IMR-90 (cell line): Measurements from ENCODE around the gene PPP4C. TPM values are rescaled to one million over a fixed set of nuclear protein-coding genes. Genes with fewer than 3 reads are reported as not detected.

ENCODE experiments used
- ATAC-seq: fragments of 200-7000 bp; cut with Tn5 transposase; 2 replicates; pipeline ENCODE4 v1.9.1; 2020; ENCODE audit warnings: low read depth, mild to moderate bottlenecking, moderate library complexity
- BruUV-seq: library from RNA; stranded (reverse); fragments of 400-500 nt; replicated peaks from 2 replicates; lab custom pipeline; 2021; lab: Mats Ljungman, UMichigan
- CTCF ChIA-PET: fragments of 300-600 bp; formaldehyde crosslinking; extraction: SDS; loops from one replicate; lab custom pipeline; 2021; ENCODE audit warnings: antibody characterized with exemption; lab: Yijun Ruan, JAX
- POLR2A ChIA-PET: fragments of 300-600 bp; sonication (Branson Sonifier 250); formaldehyde crosslinking; loops from one replicate; lab custom pipeline; 2022; ENCODE audit warnings: antibody characterized with exemption; ENCODE audit not compliant: unreplicated experiment; lab: Charles Lee
- DNase-seq: peaks from one replicate; pipeline ENCODE4 v3.0.0; 2013
- H2AFZ ChIP-seq: replicated peaks from 2 replicates; pipeline ENCODE3; 2013; ENCODE audit warnings: low read length, mild to moderate bottlenecking; ENCODE audit not compliant: poor library complexity
- H2AK5ac ChIP-seq: 2 replicates; pipeline ENCODE4 v1.6.1; 2013; ENCODE audit warnings: low read depth, low read length, inconsistent platforms
- H2AK9ac ChIP-seq: replicated peaks from 2 replicates; pipeline ENCODE3; 2013; ENCODE audit warnings: mild to moderate bottlenecking, low read depth, low read length, moderate library complexity; ENCODE audit not compliant: poor library complexity
- H2BK120ac ChIP-seq: 2 replicates; pipeline ENCODE4 v1.6.1; 2013; ENCODE audit warnings: low read depth, low read length, inconsistent platforms
- H2BK15ac ChIP-seq: 3 replicates; pipeline ENCODE4 v1.6.1; 2013; ENCODE audit warnings: low read depth, low read length, inconsistent platforms
- H2BK20ac ChIP-seq: 2 replicates; pipeline ENCODE4 v1.6.1; 2013; ENCODE audit warnings: low read depth, mild to moderate bottlenecking, inconsistent platforms, low read length, moderate library complexity
- H2BK5ac ChIP-seq: 2 replicates; pipeline ENCODE4 v1.6.1; 2013; ENCODE audit warnings: mild to moderate bottlenecking, low read depth, low read length, inconsistent platforms; ENCODE audit not compliant: poor library complexity, severe bottlenecking
- H3K14ac ChIP-seq: replicated peaks from 2 replicates; pipeline ENCODE4 v1.6.1; 2013; ENCODE audit warnings: low read depth, low read length, inconsistent platforms
- H3K18ac ChIP-seq: 2 replicates; pipeline ENCODE4 v1.6.1; 2013; ENCODE audit warnings: low read depth, low read length, control low read depth
- H3K23ac ChIP-seq: 2 replicates; pipeline ENCODE4 v1.6.1; 2013; ENCODE audit warnings: low read depth, low read length, inconsistent platforms
- H3K27ac ChIP-seq: 2 replicates; pipeline ENCODE4 v1.5.1; 2013; ENCODE audit warnings: mild to moderate bottlenecking, control low read depth, low read length; ENCODE audit not compliant: insufficient read depth
- H3K27me3 ChIP-seq: 2 replicates; pipeline ENCODE4 v1.6.1; 2013; ENCODE audit warnings: low read length; ENCODE audit not compliant: control insufficient read depth, insufficient read depth
- H3K36me3 ChIP-seq: 2 replicates; pipeline ENCODE4 v1.6.1; 2013; ENCODE audit warnings: low read length, mixed read lengths; ENCODE audit not compliant: control insufficient read depth, insufficient read depth
- H3K4ac ChIP-seq: 2 replicates; pipeline ENCODE4 v1.6.1; 2013; ENCODE audit warnings: low read depth, low read length, inconsistent platforms
- H3K4me1 ChIP-seq: 2 replicates; pipeline ENCODE4 v1.6.1; 2013; ENCODE audit warnings: low read length, mixed read lengths; ENCODE audit not compliant: control insufficient read depth, insufficient read depth
- H3K4me2 ChIP-seq: 2 replicates; pipeline ENCODE4 v1.6.1; 2013; ENCODE audit warnings: low read depth, mild to moderate bottlenecking, control low read depth, low read length, moderate library complexity
- H3K4me3 ChIP-seq: 2 replicates; pipeline ENCODE4 v1.5.1; 2013; ENCODE audit warnings: low read depth, mild to moderate bottlenecking, control low read depth, low read length, moderate library complexity; ENCODE audit not compliant: insufficient read depth
- H3K56ac ChIP-seq: 2 replicates; pipeline ENCODE4 v1.6.1; 2013; ENCODE audit warnings: low read length, inconsistent platforms; ENCODE audit not compliant: insufficient read depth; ENCODE audit errors: extremely low read depth
- H3K79me1 ChIP-seq, 2 experiments: 2 replicates each; pipeline ENCODE4 v1.6.1; 2013; ENCODE audit warnings: low read length in 2 of 2, inconsistent platforms in 1 of 2, low read depth in 1 of 2
- H3K9ac ChIP-seq: 2 replicates; pipeline ENCODE4 v1.6.1; 2013; ENCODE audit warnings: low read depth, low read length, control low read depth
- H3K9me1 ChIP-seq: 2 replicates; pipeline ENCODE4 v1.6.1; 2013; ENCODE audit warnings: low read length, inconsistent platforms; ENCODE audit not compliant: insufficient read depth
- H3K9me3 ChIP-seq: 2 replicates; pipeline ENCODE4 v1.6.1; 2013; ENCODE audit warnings: low read length; ENCODE audit not compliant: control insufficient read depth, insufficient read depth
- H4K20me1 ChIP-seq: 2 replicates; pipeline ENCODE4 v1.6.1; 2013; ENCODE audit warnings: low read length, inconsistent platforms; ENCODE audit not compliant: insufficient read depth
- H4K5ac ChIP-seq: 2 replicates; pipeline ENCODE4 v1.6.1; 2013; ENCODE audit warnings: mild to moderate bottlenecking, low read depth, low read length, control low read depth
- H4K8ac ChIP-seq, 2 experiments: 2 replicates each; pipeline ENCODE4 v1.6.1; 2013; ENCODE audit warnings: low read depth in 2 of 2, low read length in 2 of 2, control low read depth in 1 of 2, inconsistent platforms in 1 of 2
- H4K91ac ChIP-seq: 2 replicates; pipeline ENCODE4 v1.6.1; 2013; ENCODE audit warnings: low read depth, low read length, inconsistent platforms; ENCODE audit not compliant: insufficient read depth
- BHLHE40 ChIP-seq: fragments of 150-350 bp; IDR thresholded peaks from 2 replicates; pipeline ENCODE4 v1.6.1; 2016; ENCODE audit warnings: mild to moderate bottlenecking, low read depth, low read length
- CEBPB ChIP-seq: IDR thresholded peaks from 2 replicates; pipeline ENCODE4 v1.6.1; 2012; ENCODE audit warnings: low read depth, low read length, improper control_type of control experiment
- CHD1 ChIP-seq: IDR thresholded peaks from 2 replicates; pipeline ENCODE4 v1.6.1; 2012; ENCODE audit warnings: low read depth, low read length, improper control_type of control experiment
- CTCF ChIP-seq: conservative IDR thresholded peaks from 2 replicates; pipeline ENCODE4 v1.5.1; 2012; ENCODE audit warnings: mild to moderate bottlenecking, low read depth, low read length, improper control_type of control experiment
- MAZ ChIP-seq: IDR thresholded peaks from 2 replicates; pipeline ENCODE4 v1.6.1; 2012; ENCODE audit warnings: low read depth, mild to moderate bottlenecking, low read length, improper control_type of control experiment, moderate library complexity, borderline replicate concordance
- MXI1 ChIP-seq: IDR thresholded peaks from 2 replicates; pipeline ENCODE4 v1.6.1; 2012; ENCODE audit warnings: low read depth, mild to moderate bottlenecking, low read length, moderate library complexity, borderline replicate concordance
- POLR2A ChIP-seq: IDR thresholded peaks from 2 replicates; pipeline ENCODE4 v1.6.1; 2012; ENCODE audit warnings: mild to moderate bottlenecking, low read depth, low read length
- RAD21 ChIP-seq: IDR thresholded peaks from 2 replicates; pipeline ENCODE4 v1.6.1; 2012; ENCODE audit warnings: low read length, improper control_type of control experiment
- RFX5 ChIP-seq: IDR thresholded peaks from 2 replicates; pipeline ENCODE4 v1.8.0; 2012; ENCODE audit warnings: low read depth, mild to moderate bottlenecking, low read length, moderate library complexity
- SMC3 ChIP-seq: fragments of 150-350 bp; IDR thresholded peaks from 2 replicates; pipeline ENCODE4 v1.6.1; 2016; ENCODE audit warnings: low read depth, mild to moderate bottlenecking, antibody characterized with exemption, low read length, moderate library complexity
- WGBS, 2 experiments: methylation state at CpG; one replicate each; pipeline versions ENCODE4 v1.1.5 to v1.1.7; 2013; ENCODE audit warnings: missing lambda C conversion rate in 2 of 2; ENCODE audit not compliant: insufficient read length in 1 of 2; ENCODE audit errors: extremely low coverage in 2 of 2; 5-methylcytosine and 5-hydroxymethylcytosine counted together
- dilution Hi-C: fragments of 300-500 bp; cut with HindIII; formaldehyde crosslinking; loops from one replicate; pipeline ENCODE4 v1.14.3; 2018; ENCODE audit warnings: low sequenced_read_pairs; ENCODE audit not compliant: unreplicated experiment
- in situ Hi-C: fragments of 300-500 bp; cut with MboI; formaldehyde crosslinking; loops from 3 replicates; pipeline ENCODE4 v1.14.3; 2019; ENCODE audit warnings: low sequenced_read_pairs, inconsistent platforms, mixed read lengths
- intact Hi-C: fragments of 100-400 bp; cut with micrococcal nuclease; formaldehyde crosslinking; loops from 2 replicates; pipeline ENCODE4 v1.10.0; 2022
- polyA plus RNA-seq, 3 experiments: library from polyadenylated mRNA; depleted of rRNA; stranded (reverse); fragments of >200 nt; gene quantifications; 2 replicates each; pipeline ENCODE4 v1.2.3, GENCODE V29; 2012; ENCODE audit warnings: low replicate concordance in 1 of 3
- total RNA-seq: library from RNA; depleted of rRNA; stranded (reverse); fragments of >200 nt; gene quantifications from 2 replicates; pipeline ENCODE4 v1.2.3, GENCODE V29; 2012

Gene PPP4C
- total and polyA plus RNA-seq, 2 of the 4 experiments (the other 2 are of a cell fraction), result 200 to 209 TPM

GRCh38 chr16:30053376-30054015, 22.3 kb upstream of the PPP4C start:
- 10% methylated on average over 7 of the region's 19 CpGs; no CpG with 5 or more reads in 1 of the 2 experiments for WGBS, 2 experiments
- no peak overlapping the region for H3K23ac ChIP-seq
- H3K4me3 ChIP-seq, result peak overlapping the region; percentile 61
- H2BK20ac ChIP-seq, result peak overlapping the region; percentile 63; the same call in 1 of the 2 replicates
- peak overlapping the region; percentile 59 for H3K9ac ChIP-seq
- no TSS peak for BruUV-seq
- peak overlapping the region; percentile 88 for H3K14ac ChIP-seq
- H3K36me3 ChIP-seq, result no peaks in the 10 kb centered on the region
- TF ChIP-seq POLR2A, result no peak
- no peak for TF ChIP-seq CHD1
- no peak for TF ChIP-seq CTCF
- TF ChIP-seq RFX5, result no peak
- TF ChIP-seq SMC3, result no peak
- TF ChIP-seq CEBPB, result no peak
- TF ChIP-seq MAZ, result 0 out of 2 replicates have a peak, but pooled peaks have one; percentile 26
- TF ChIP-seq RAD21, result no peak
- 0 out of 2 replicates have a peak, but pooled peaks have one; percentile 33 for TF ChIP-seq MXI1
- TF ChIP-seq BHLHE40, result 0 out of 2 replicates have a peak, but pooled peaks have one; percentile 12
- intact Hi-C loops (no loop called here), dilution Hi-C loops (no loop called here), in situ Hi-C loops (no loop called here)
- H2AFZ ChIP-seq, result peak overlapping the region; percentile 94
- H4K91ac ChIP-seq, result peak overlapping the region; percentile 78
- no peaks in the 10 kb centered on the region; the same call in 1 of the 2 replicates for H4K20me1 ChIP-seq
- peak overlapping the region; percentile 30 to 59; a peak in 2 of 4 replicates for H4K8ac ChIP-seq
- POLR2A ChIA-PET, result interaction anchor here (0.8 kb wide), 1 partner anchor 12 kb away, joined by 4 read pairs; no protein-coding TSS in a partner anchor
- H3K9me1 ChIP-seq, result peaks cover 14% of the 10 kb centered on the region
- CTCF ChIA-PET, result no interaction called here
- no peak overlapping the region for H4K5ac ChIP-seq
- ATAC-seq (peak; percentile 69), DNase-seq (peak; percentile 57)
- peaks cover 7% of the 10 kb centered on the region for H3K4me1 ChIP-seq
- peaks cover 6 to 42% of the 10 kb centered on the region in 2 experiments; a peak in 2 of 4 replicates for H3K79me1 ChIP-seq
- H3K9me3 ChIP-seq, result no peaks in the 10 kb centered on the region
- H3K4ac ChIP-seq, result peak overlapping the region; percentile 86
- peak overlapping the region; percentile 40 for H3K56ac ChIP-seq
- H2BK120ac ChIP-seq, result peak overlapping the region; percentile 76; the same call in 1 of the 2 replicates
- H2AK5ac ChIP-seq, result peak overlapping the region; percentile 81
- H3K27me3 ChIP-seq, result no peaks in the 10 kb centered on the region
- peak overlapping the region; percentile 65 for H2BK5ac ChIP-seq
- H2AK9ac ChIP-seq, result peak overlapping the region; percentile 97
- H3K18ac ChIP-seq, result no peak overlapping the region
- peak overlapping the region; percentile 0; the same call in 1 of the 3 replicates for H2BK15ac ChIP-seq
- peak overlapping the region; percentile 89 for H3K4me2 ChIP-seq
- H3K27ac ChIP-seq, result peak overlapping the region; percentile 69
